ENCODE data around the gene TACSTD2.
"Not testable (repeated sequence)": the region's sequence is repeated elsewhere in the genome, so short reads cannot be mapped to it uniquely, and the experiment has no call there.

Gene TACSTD2

DNA sequence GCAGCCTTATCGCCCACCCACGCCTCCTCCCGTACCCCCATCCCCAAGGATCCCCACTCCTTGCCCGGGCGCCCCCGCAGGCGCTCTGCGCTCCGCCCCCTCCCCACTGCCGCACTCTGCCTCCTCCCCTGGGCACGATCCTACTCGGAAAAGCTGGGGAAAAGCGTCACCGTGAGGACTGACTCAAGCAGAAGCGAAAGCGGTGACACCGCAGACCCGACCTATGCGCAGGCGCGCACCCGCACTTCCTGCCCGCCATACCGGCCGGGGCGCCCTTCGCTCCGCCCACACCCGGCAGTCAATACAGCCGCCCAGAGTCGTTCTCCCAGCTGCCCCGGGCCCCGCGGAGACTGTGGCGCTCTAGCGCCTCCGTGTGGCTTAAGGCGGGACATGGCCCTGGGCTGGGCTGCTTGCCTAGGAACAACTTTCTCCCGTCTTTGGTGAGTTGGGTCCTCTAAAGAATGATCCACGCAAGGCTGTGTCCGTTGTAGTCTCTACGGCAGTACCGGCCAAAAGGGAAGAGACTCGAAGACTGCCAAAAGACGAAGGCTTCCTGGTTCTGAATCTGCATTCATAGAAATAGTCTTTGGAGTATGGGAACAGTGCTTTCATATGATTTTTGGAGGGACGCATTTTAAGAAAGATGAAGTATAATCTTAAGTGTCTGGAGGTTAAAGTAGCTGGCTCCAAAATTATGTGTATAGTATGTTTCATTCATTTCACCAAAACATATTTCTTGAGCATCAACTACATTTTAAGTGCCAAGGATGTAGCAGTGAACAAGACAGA lies 30.3 kb downstream of the TACSTD2 start, which contains the start of gene OMA1:
Gene OMA1 (minus strand): TSS at position 207 of the 789 bp plus-strand sequence. CDS start 7,432 bp downstream, outside the sequence.
- no peak for TF ChIP-seq FOXM1 (IDR thresholded peaks at IDR 0.05; ENCODE audit: borderline replicate concordance)
- no peak for TF ChIP-seq HDGF (IDR thresholded peaks at IDR 0.05; ENCODE audit: borderline replicate concordance)
- peak; percentile 68; the same call in 1 of the 2 replicates for TF ChIP-seq ELF4 (IDR thresholded peaks at IDR 0.05)
- no peak for TF ChIP-seq FOXA1 (IDR thresholded peaks at IDR 0.05)
- TF ChIP-seq TARDBP (IDR thresholded peaks at IDR 0.05), result no peak
- TF ChIP-seq L3MBTL2 (conservative IDR thresholded peaks at IDR 0.05), result 0 out of 2 replicates have a peak, but pooled peaks have one; percentile 11
- TF ChIP-seq SUZ12 (IDR thresholded peaks at IDR 0.05), result no peak
- TF ChIP-seq CTBP1 (IDR thresholded peaks at IDR 0.05; ENCODE audit: borderline replicate concordance), result no peak
- no peak for TF ChIP-seq LEF1 (IDR thresholded peaks at IDR 0.05; ENCODE audit: borderline replicate concordance)
- no peak for TF ChIP-seq FOXK2 (IDR thresholded peaks at IDR 0.05)
- no peak for TF ChIP-seq NFRKB (IDR thresholded peaks at IDR 0.05)
- no peak for TF ChIP-seq BHLHE40 (IDR thresholded peaks at IDR 0.05; ENCODE audit: borderline replicate concordance)
- TF ChIP-seq ZNF384 (IDR thresholded peaks at IDR 0.05), result no peak
- TF ChIP-seq, protein P1, sequence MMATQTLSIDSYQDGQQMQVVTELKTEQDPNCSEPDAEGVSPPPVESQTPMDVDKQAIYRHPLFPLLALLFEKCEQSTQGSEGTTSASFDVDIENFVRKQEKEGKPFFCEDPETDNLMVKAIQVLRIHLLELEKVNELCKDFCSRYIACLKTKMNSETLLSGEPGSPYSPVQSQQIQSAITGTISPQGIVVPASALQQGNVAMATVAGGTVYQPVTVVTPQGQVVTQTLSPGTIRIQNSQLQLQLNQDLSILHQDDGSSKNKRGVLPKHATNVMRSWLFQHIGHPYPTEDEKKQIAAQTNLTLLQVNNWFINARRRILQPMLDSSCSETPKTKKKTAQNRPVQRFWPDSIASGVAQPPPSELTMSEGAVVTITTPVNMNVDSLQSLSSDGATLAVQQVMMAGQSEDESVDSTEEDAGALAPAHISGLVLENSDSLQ (IDR thresholded peaks at IDR 0.05), result no peak
- TF ChIP-seq ARNT (IDR thresholded peaks at IDR 0.05), result no peak; the same call in 1 of the 2 replicates
- TF ChIP-seq SP1 (IDR thresholded peaks at IDR 0.05), result no peak
- ChIA-PET CTCF (interaction anchor here (0.9 kb wide), 1 partner anchor 9 kb away, joined by 3 read pairs; no protein-coding TSS in a partner anchor), POLR2A (interaction anchor here (0.6 to 0.7 kb wide), 2 partner anchors 32 to 383 kb away, joined by 3 to 4 read pairs; no protein-coding TSS in a partner anchor)
- peak; percentile 100 for DNase-seq (ENCODE audit: extremely low spot score)

DNA sequence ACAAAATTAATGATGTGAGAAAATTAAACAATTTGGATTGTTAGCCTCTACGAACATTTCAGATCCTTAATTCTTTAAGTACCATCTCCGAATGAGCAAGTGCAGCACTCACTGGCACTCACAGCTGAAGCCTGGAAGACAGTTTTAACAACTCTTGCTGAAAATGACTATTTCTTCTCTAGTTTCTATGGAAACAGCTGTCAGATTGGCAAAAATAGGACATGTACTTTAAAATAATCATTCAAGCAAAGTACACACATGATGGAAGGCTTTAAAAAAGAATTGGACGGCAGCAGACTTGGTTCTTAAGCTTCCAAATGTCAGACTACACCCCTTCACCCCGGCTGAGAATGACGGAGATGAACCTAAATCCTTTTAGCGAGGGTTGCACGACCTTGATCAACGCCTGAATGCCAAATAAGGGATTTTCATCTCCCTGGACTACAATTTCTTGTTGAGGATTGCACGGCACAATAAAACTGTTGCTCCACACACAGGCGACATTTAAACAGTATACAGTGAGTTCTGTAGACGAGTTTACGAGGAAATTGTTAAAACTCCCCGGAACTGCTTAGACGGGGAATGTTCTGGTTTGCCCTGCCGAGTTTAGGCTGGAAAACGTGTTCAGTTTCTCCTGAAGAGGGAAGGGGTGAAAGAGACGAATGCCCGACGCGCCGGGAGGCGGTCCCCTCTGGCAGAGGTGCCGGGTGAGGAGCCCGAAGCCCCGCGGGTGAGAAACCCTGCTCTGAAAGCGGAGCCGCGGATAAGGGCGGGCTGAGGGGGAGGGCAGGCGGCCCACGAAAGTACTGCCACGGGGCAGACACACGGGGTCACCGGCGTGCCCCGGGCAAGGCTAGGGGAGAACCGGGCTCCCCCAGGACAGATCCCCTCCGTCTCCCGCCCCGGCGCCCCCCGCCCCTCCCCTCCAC lies 31.2 kb downstream of the TACSTD2 start:
- peak; percentile 75 for DNase-seq (ENCODE audit: extremely low spot score)
- CTCF ChIA-PET, result interaction anchor here (0.6 to 0.9 kb wide), 2 partner anchors 10 to 984 kb away, joined by 3 to 4 read pairs; no protein-coding TSS in a partner anchor
- TF ChIP-seq LEF1 (IDR thresholded peaks at IDR 0.05; ENCODE audit: borderline replicate concordance) (no peak), L3MBTL2 (conservative IDR thresholded peaks at IDR 0.05) (peak; percentile 88), SP1 (IDR thresholded peaks at IDR 0.05) (no peak), FOXK2 (IDR thresholded peaks at IDR 0.05) (no peak)
- TF ChIP-seq, protein P1 (IDR thresholded peaks at IDR 0.05), result peak; percentile 28; the same call in 1 of the 2 replicates
- POLR2A ChIA-PET, result no interaction called here

DNA sequence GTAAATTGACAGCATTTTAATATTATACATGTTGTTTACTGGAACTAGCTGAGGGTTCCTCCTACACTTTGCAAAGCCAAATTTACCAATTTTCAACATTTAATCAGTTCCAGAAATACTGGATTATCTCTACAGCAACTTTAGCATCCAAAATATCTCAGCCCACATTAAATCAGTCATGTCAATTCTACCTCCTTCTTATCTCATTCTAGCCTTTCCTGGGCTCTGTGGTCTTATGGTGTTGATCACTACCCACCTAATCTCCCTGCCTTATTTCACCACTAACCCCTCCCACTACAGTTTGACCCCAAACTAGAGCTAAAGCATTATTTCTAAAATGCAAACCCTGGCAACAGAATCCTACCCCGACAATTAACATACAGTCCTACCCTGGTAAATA lies 33.8 kb downstream of the TACSTD2 start:
- TF ChIP-seq HDGF (IDR thresholded peaks at IDR 0.05; ENCODE audit: borderline replicate concordance) (no peak), LEF1 (IDR thresholded peaks at IDR 0.05; ENCODE audit: borderline replicate concordance) (no peak), TARDBP (IDR thresholded peaks at IDR 0.05) (no peak), SUZ12 (IDR thresholded peaks at IDR 0.05) (no peak), ELF4 (IDR thresholded peaks at IDR 0.05) (no peak), CTBP1 (IDR thresholded peaks at IDR 0.05; ENCODE audit: borderline replicate concordance) (no peak), FOXM1 (IDR thresholded peaks at IDR 0.05; ENCODE audit: borderline replicate concordance) (no peak), NFRKB (IDR thresholded peaks at IDR 0.05) (no peak), FOXA1 (IDR thresholded peaks at IDR 0.05) (no peak), ZNF384 (IDR thresholded peaks at IDR 0.05) (no peak), L3MBTL2 (conservative IDR thresholded peaks at IDR 0.05) (no peak)
- TF ChIP-seq, protein P1 (IDR thresholded peaks at IDR 0.05), result no peak
- CTCF ChIA-PET, result interaction anchor here (0.7 to 1.0 kb wide), 2 partner anchors 13 to 44 kb away, joined by 3 to 4 read pairs; no protein-coding TSS in a partner anchor
- DNase-seq (ENCODE audit: extremely low spot score), result no peak
- POLR2A ChIA-PET, result no interaction called here

DNA sequence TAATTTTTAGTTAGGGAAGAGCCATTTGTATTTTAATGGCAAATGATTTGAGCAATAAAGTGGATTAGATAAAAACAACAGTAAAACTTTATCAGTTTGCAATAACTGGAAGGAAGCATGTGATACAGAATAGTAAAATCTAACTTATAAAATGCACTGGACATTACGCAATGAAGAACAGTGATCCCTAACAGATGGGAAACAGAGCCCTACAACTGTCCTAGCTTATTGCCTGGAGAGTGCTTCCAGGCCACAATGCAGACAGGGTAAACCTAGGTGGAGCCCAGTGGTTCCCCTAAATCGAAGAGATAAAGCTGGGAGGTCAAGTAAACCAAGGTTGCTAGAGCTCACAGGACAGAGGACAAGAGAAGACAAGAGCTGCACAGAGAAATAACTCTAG lies 37.5 kb downstream of the TACSTD2 start:
- DNase-seq (ENCODE audit: extremely low spot score), result no peak
- ChIA-PET CTCF (no interaction called here), POLR2A (no interaction called here)
- TF ChIP-seq L3MBTL2 (conservative IDR thresholded peaks at IDR 0.05), result no peak
- no peak for TF ChIP-seq ARNT (IDR thresholded peaks at IDR 0.05)
- TF ChIP-seq HDGF (IDR thresholded peaks at IDR 0.05; ENCODE audit: borderline replicate concordance), result no peak
- TF ChIP-seq ZNF384 (IDR thresholded peaks at IDR 0.05), result no peak
- TF ChIP-seq, protein P1 (IDR thresholded peaks at IDR 0.05), result no peak
- TF ChIP-seq ELF4 (IDR thresholded peaks at IDR 0.05), result no peak
- TF ChIP-seq TARDBP (IDR thresholded peaks at IDR 0.05), result no peak
- TF ChIP-seq NFRKB (IDR thresholded peaks at IDR 0.05), result no peak
- TF ChIP-seq LEF1 (IDR thresholded peaks at IDR 0.05; ENCODE audit: borderline replicate concordance), result no peak

DNA sequence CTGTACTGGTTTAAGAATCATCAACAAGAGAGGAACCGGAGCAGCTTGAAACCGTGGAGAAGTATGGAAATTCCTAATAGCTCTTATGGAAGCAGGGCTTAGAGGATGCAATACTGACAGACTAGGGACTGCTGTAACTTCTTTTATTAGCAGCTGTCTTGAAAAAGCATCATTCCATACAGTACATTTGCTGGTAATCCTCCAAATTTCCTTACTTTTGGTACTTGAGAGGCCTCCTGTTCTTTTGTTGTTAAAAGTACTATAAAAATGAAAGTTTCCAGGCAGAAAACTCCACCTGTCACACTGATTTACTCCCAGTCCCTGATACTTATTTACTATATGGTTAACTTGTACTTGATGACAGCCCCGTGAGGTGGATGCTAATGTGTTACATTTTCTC lies 38.2 kb downstream of the TACSTD2 start:
- TF ChIP-seq FOXK2 (IDR thresholded peaks at IDR 0.05) (no peak), FOXM1 (IDR thresholded peaks at IDR 0.05; ENCODE audit: borderline replicate concordance) (no peak), BHLHE40 (IDR thresholded peaks at IDR 0.05; ENCODE audit: borderline replicate concordance) (no peak)
- ChIA-PET POLR2A (no interaction called here), CTCF (no interaction called here)
- no peak for DNase-seq (ENCODE audit: extremely low spot score)

DNA sequence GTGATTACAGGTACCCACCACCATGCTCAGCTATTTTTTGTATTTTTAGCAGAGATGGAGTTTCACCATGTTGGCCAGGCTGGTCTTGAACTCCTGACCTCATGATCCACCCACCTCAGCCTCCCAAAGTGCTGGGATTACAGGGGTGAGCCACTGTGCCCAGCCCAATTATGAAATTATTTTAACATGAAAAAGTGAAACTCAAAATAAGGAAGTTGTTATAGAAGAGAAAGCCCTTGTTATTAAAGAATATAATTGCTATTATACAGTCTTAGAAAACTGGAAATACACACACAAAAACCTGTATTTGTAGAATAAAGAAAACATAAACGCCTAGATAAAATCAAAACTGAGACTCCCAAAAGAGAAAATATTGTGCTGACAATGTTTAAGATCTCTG lies 45.2 kb downstream of the TACSTD2 start:
- DNase-seq (ENCODE audit: extremely low spot score); POLR2A ChIA-PET; CTCF ChIA-PET: not testable (repeated sequence)

All from HEK293T (cell line).